Measurements from ENCODE around the gene LCN6. TPM values are rescaled to one million over a fixed set of nuclear protein-coding genes. Genes with fewer than 3 reads are reported as not detected.

LCN6 gene
- total RNA-seq, 4 donors from 2014 or later, result 0.82 to 6.7 (median 2.5) TPM; not detected in 1

GRCh38 chr9:136721339-136722092, 26.8 kb downstream of the LCN6 start:
- Histone ChIP-seq H3K4me3 (no peak overlapping the region), H3K27me3 (peaks cover 0 to 15% (median 0%) of the 10 kb centered on the region in 4 donors), H3K27ac (peak overlapping the region; percentile 62 to 72 (median 66)), H3K36me3 (peaks cover 23 to 53% (median 41%) of the 10 kb centered on the region in 3 donors), H3K9me3 (no peaks in the 10 kb centered on the region), H3K4me1 (peaks cover 62 to 81% (median 70%) of the 10 kb centered on the region in 3 donors)
- TF ChIP-seq POLR2A (IDR thresholded peaks at IDR 0.05) (peak in 1 of 4 donors; percentile 8), CTCF (IDR thresholded peaks at IDR 0.05) (peak in 1 of 6 experiments; percentile 3)
- no peak for DNase-seq
- intact Hi-C loops (cut with DNase I), result no loop called here
- 48 to 69% methylated on average over 6 to 14 of the region's 30 CpGs for WGBS, 2 donors

GRCh38 chr9:136720898-136721338, 27.4 kb downstream of the LCN6 start:
- TF ChIP-seq CTCF (IDR thresholded peaks at IDR 0.05) (no peak), POLR2A (IDR thresholded peaks at IDR 0.05) (no peak)

DNA sequence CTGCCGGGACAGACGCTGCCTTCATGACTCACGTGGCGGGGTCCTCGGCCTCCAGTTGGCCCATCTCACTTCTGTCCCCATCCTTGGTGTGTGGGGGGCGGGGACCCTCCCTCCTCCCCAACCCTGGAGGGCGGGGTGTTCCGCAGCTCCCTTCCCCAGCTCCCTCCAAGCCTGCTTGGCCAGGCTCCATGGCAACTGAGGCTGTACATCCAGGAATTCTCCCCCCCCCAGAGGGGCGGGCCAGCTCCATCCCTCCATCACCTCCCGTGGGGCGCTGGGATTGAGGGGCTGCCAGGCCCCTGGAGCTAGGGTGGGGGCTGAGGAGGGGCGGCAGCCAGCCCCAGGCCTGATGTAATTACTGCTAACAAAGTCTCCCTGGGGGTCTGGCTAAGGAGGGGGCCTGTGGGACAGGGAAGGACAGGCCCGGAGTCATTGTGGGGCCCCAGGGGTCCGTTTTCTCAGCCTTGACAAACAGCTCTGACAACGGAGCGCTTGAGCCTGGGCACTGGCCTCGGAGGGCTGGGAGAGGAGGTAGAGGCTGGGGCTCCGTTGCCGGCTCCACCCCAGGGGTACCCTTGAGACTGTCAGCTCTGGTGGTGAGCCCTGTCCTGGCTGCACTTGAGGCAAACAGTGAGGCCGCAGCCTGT, 28.0 kb downstream of the LCN6 start:
- no peak overlapping the region for H3K4me3 ChIP-seq
- intact Hi-C loops (cut with DNase I), result no loop called here
- WGBS, 2 donors, result 10 to 30% methylated on average over 2 to 6 of the region's 20 CpGs
- no peaks in the 10 kb centered on the region for H3K9me3 ChIP-seq
- H3K27ac ChIP-seq, result peak overlapping the region; percentile 29 to 69 (median 62)
- H3K36me3 ChIP-seq, result peaks cover 23 to 42% (median 32%) of the 10 kb centered on the region in 3 donors
- TF ChIP-seq CTCF (IDR thresholded peaks at IDR 0.05) (no peak), POLR2A (IDR thresholded peaks at IDR 0.05) (no peak)
- peaks cover 0 to 20% (median 0%) of the 10 kb centered on the region in 4 donors for H3K27me3 ChIP-seq
- peaks cover 52 to 73% (median 58%) of the 10 kb centered on the region in 3 donors for H3K4me1 ChIP-seq
- DNase-seq, result no peak

More at GRCh38 chr9:136720898-136721338, 27.4 kb downstream of the LCN6 start:
- Histone ChIP-seq H3K9me3 (no peaks in the 10 kb centered on the region), H3K27ac (peak overlapping the region; percentile 29 to 69 (median 62)), H3K4me1 (peaks cover 57 to 75% (median 64%) of the 10 kb centered on the region in 3 donors), H3K27me3 (peaks cover 0 to 16% (median 0%) of the 10 kb centered on the region in 4 donors), H3K4me3 (no peak overlapping the region), H3K36me3 (peaks cover 23 to 47% (median 37%) of the 10 kb centered on the region in 3 donors)
- no peak for DNase-seq
- intact Hi-C loops (cut with DNase I), result no loop called here
- WGBS, 2 donors, result 43% methylated on average over 10 of the region's 11 CpGs; no CpG with 5 or more reads in 1 of the 2 donors

GRCh38 chr9:136719195-136719880, 29.0 kb downstream of the LCN6 start:
- 18 to 20% methylated on average over 2 to 4 of the region's 24 CpGs for WGBS, 2 donors

More at GRCh38 chr9:136719195-136719880, 29.0 kb downstream of the LCN6 start:
- no peak overlapping the region for H3K4me3 ChIP-seq
- peaks cover 0 to 31% (median 0%) of the 10 kb centered on the region in 4 donors for H3K27me3 ChIP-seq
- peaks cover 49 to 73% (median 50%) of the 10 kb centered on the region in 3 donors for H3K4me1 ChIP-seq
- no peaks in the 10 kb centered on the region for H3K9me3 ChIP-seq
- no peak for TF ChIP-seq POLR2A (IDR thresholded peaks at IDR 0.05)
- TF ChIP-seq CTCF (IDR thresholded peaks at IDR 0.05), result peak in 1 of 6 experiments; percentile 3
- H3K27ac ChIP-seq, result peak overlapping the region in 2 of 4 donors; percentile 28 to 33
- no peak for DNase-seq
- intact Hi-C loops (cut with DNase I), result no loop called here
- peaks cover 16 to 31% (median 23%) of the 10 kb centered on the region in 3 donors for H3K36me3 ChIP-seq
